ENCODE results near the gene MGME1.

MGME1 gene

GRCh38 chr20:17961587-17961940 is 7.3 kb upstream of the MGME1 start:
- peaks cover 43% of the 10 kb centered on the region for H3K36me3 Mint-ChIP-seq (ENCODE audit: low read depth)
- H3K9me3 Mint-ChIP-seq = no peaks in the 10 kb centered on the region
- H3K4me1 Mint-ChIP-seq (ENCODE audit: low read depth) = peaks cover 76% of the 10 kb centered on the region
- H3K4me3 Mint-ChIP-seq = peak overlapping the region; percentile 29
- H3K27ac Mint-ChIP-seq = peak overlapping the region; percentile 78
- no peaks in the 10 kb centered on the region for H3K27me3 Mint-ChIP-seq (ENCODE audit: low read depth)

GRCh38 chr20:17963114-17963897 is 5.5 kb upstream of the MGME1 start:
- Mint-ChIP-seq H3K9me3 (no peaks in the 10 kb centered on the region), H3K27ac (peak overlapping the region; percentile 94), H3K27me3 (ENCODE audit: low read depth) (no peaks in the 10 kb centered on the region), H3K4me3 (peak overlapping the region; percentile 93), H3K4me1 (ENCODE audit: low read depth) (peaks cover 69% of the 10 kb centered on the region), H3K36me3 (ENCODE audit: low read depth) (peaks cover 51% of the 10 kb centered on the region)

DNA sequence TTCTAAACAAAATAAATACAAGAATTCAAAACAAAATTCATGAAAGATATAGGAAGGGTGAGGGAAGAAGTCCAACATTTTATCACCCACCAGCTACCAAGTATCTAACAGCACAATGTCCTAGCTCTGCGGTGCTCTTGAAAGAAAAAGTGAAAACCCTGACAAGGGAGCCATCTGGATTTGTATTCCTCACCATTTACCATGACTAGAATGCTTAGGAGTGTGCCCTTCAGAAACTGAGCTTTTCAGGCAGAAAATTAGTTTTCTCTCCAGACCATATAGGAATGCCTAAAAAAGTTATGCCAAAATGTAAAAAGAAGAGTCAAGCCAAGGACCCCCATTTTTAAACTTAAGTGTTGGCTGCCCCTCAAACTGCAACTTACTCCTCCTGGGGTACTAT is 4.7 kb upstream of the MGME1 start:
- H3K27me3 Mint-ChIP-seq (ENCODE audit: low read depth) = no peaks in the 10 kb centered on the region
- peak overlapping the region; percentile 93 for H3K4me3 Mint-ChIP-seq
- H3K27ac Mint-ChIP-seq = peak overlapping the region; percentile 94
- no peaks in the 10 kb centered on the region for H3K9me3 Mint-ChIP-seq
- H3K36me3 Mint-ChIP-seq (ENCODE audit: low read depth) = peaks cover 51% of the 10 kb centered on the region
- H3K4me1 Mint-ChIP-seq (ENCODE audit: low read depth) = peaks cover 63% of the 10 kb centered on the region

GRCh38 chr20:17964632-17965031 is 4.2 kb upstream of the MGME1 start:
- H3K4me3 Mint-ChIP-seq = peak overlapping the region; percentile 93
- peaks cover 59% of the 10 kb centered on the region for H3K4me1 Mint-ChIP-seq (ENCODE audit: low read depth)
- H3K27me3 Mint-ChIP-seq (ENCODE audit: low read depth) = no peaks in the 10 kb centered on the region
- peaks cover 48% of the 10 kb centered on the region for H3K36me3 Mint-ChIP-seq (ENCODE audit: low read depth)
- peak overlapping the region; percentile 90 for H3K27ac Mint-ChIP-seq
- H3K9me3 Mint-ChIP-seq = no peaks in the 10 kb centered on the region

- peak overlapping the region; percentile 93 for H3K4me3 Mint-ChIP-seq
- H3K27ac Mint-ChIP-seq = peak overlapping the region; percentile 90
- peaks cover 53% of the 10 kb centered on the region for H3K36me3 Mint-ChIP-seq (ENCODE audit: low read depth)
- H3K9me3 Mint-ChIP-seq = no peaks in the 10 kb centered on the region
- peaks cover 61% of the 10 kb centered on the region for H3K4me1 Mint-ChIP-seq (ENCODE audit: low read depth)
- H3K27me3 Mint-ChIP-seq (ENCODE audit: low read depth) = no peaks in the 10 kb centered on the region
Measured at GRCh38 chr20:17965042-17965697, 3.6 kb upstream of the MGME1 start.

GRCh38 chr20:17966432-17967310 is 2.1 kb upstream of the MGME1 start:
- peak overlapping the region; percentile 93 for H3K4me3 Mint-ChIP-seq
- H3K9me3 Mint-ChIP-seq = no peaks in the 10 kb centered on the region
- H3K36me3 Mint-ChIP-seq (ENCODE audit: low read depth) = peaks cover 56% of the 10 kb centered on the region
- H3K27ac Mint-ChIP-seq = peak overlapping the region; percentile 90
- peaks cover 58% of the 10 kb centered on the region for H3K4me1 Mint-ChIP-seq (ENCODE audit: low read depth)
- H3K27me3 Mint-ChIP-seq (ENCODE audit: low read depth) = no peaks in the 10 kb centered on the region

DNA sequence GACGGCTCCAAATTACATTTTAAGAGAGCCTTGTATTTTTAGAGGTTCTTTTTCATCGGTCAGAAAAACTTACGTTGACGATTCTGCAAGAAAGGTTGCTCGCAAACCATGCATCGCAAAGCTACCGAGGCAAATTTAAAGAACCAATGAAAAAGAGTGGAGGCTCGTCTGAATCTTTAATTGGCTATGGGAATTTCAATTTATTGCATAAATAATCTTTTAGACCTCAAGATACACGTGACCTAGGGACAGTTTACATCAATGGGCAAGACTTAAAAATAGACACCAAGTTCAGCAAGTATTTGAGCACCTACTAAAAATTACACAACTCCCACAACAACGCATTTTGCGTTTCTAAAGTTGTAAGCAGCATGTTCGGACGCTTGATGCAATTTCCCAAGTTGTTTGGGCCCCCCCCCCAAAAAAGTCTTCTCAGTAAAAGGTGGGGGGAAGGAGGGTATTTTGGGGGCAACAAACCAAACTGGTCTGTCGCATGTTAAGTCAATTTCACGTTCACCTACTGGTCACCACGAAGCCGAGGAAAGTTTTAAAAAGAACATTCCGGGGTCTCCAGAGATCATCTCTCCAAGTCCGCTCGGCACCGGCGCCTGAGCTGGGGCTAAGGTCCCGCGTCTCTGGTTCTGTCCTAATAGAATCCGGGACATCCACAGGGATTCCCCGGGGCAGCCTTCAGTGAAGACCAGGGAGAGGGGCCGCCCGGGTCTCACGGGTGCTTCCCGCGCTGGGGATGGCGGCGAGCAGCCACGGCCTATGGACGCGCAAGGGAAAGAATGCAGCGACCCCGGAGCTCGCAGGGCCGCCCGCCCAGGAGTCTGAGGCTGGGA is 1.1 kb upstream of the MGME1 start:
- H3K9me3 Mint-ChIP-seq = no peaks in the 10 kb centered on the region
- peak overlapping the region; percentile 90 for H3K27ac Mint-ChIP-seq
- H3K36me3 Mint-ChIP-seq (ENCODE audit: low read depth) = peaks cover 63% of the 10 kb centered on the region
- peaks cover 58% of the 10 kb centered on the region for H3K4me1 Mint-ChIP-seq (ENCODE audit: low read depth)
- peak overlapping the region; percentile 93 for H3K4me3 Mint-ChIP-seq
- no peaks in the 10 kb centered on the region for H3K27me3 Mint-ChIP-seq (ENCODE audit: low read depth)

DNA sequence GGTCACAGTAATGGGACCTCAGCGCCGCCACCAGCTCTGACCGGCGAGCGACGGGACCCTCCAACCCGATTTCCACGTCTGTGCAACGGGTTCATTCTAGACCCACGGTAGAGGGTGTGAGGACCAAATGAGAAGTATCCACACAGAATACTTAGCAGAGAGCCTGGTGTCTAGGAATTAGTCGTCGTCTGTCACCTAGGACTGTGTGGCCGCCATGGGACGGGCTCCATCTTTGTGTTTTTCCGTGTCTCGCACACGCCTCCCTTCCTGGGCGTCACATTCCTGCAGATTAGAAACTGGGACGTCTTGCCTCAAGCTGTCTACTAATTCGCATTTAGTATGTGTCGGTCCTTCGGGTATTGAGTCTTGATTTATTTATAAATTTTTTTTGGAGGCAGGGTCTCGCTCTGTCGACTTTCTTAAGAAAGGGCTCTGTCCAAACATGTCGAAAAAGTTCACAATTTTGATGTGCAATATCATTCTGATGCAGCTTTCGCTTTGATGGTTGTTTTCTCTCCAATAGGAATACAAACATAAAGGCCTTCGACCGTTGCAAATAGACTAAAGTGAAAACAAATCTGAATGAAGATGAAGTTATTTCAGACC is 563 bp downstream of the MGME1 start:
- peaks cover 57% of the 10 kb centered on the region for H3K4me1 Mint-ChIP-seq (ENCODE audit: low read depth)
- peak overlapping the region; percentile 98 for H3K27ac Mint-ChIP-seq
- peaks cover 54% of the 10 kb centered on the region for H3K36me3 Mint-ChIP-seq (ENCODE audit: low read depth)
- H3K27me3 Mint-ChIP-seq (ENCODE audit: low read depth) = no peaks in the 10 kb centered on the region
- H3K4me3 Mint-ChIP-seq = peak overlapping the region; percentile 98
- H3K9me3 Mint-ChIP-seq = no peaks in the 10 kb centered on the region

DNA sequence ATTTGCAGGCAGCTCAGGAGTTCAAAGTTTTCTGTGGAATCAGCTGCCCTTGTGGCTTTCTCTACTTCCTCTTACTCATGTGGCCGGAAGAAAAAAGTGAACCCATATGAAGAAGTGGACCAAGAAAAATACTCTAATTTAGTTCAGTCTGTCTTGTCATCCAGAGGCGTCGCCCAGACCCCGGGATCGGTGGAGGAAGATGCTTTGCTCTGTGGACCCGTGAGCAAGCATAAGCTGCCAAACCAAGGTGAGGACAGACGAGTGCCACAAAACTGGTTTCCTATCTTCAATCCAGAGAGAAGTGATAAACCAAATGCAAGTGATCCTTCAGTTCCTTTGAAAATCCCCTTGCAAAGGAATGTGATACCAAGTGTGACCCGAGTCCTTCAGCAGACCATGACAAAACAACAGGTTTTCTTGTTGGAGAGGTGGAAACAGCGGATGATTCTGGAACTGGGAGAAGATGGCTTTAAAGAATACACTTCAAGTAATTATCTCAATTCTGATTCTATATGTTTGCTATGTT is 1.1 kb downstream of the MGME1 start:
- H3K4me1 Mint-ChIP-seq (ENCODE audit: low read depth) = peaks cover 54% of the 10 kb centered on the region
- peak overlapping the region; percentile 98 for H3K27ac Mint-ChIP-seq
- H3K36me3 Mint-ChIP-seq (ENCODE audit: low read depth) = peaks cover 53% of the 10 kb centered on the region
- no peaks in the 10 kb centered on the region for H3K27me3 Mint-ChIP-seq (ENCODE audit: low read depth)
- H3K9me3 Mint-ChIP-seq = no peaks in the 10 kb centered on the region
- H3K4me3 Mint-ChIP-seq = peak overlapping the region; percentile 98

DNA sequence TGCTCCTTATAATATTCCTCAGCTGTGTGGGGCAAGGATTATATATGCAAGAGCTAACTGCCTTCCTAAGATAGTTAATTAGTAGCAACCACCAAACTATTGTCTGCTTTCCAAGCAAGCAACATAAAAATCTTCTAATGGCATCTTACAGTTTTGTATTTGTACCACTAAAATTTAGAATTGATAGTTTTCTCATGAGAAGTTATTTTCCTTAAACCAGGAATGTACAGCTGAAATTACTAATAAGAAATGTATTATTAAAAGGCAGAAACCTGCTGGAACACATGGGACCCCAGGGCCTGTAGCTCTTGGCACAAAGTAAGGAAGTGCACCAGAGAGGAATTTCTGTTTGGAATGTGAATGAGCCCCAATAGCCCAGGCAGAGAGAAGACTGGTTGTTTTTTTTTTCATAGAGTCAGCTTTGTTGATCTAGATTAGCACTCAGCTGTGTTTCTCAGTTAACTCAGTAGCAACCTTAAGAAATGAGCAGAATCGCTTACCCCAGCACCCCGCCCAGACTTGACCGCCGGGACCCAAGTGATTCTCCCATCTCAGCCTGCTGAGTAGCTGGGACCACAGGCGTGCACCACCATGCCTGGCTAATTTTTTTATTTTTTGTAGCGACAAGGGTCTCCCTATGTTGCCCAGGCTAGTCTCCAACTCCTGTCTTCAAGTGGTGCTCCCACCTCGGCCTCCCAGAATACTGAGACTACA is 2.6 kb downstream of the MGME1 start:
- Mint-ChIP-seq H3K4me1 (ENCODE audit: low read depth) (peaks cover 47% of the 10 kb centered on the region), H3K9me3 (no peaks in the 10 kb centered on the region), H3K27me3 (ENCODE audit: low read depth) (no peaks in the 10 kb centered on the region), H3K4me3 (peak overlapping the region; percentile 98), H3K27ac (peak overlapping the region; percentile 57), H3K36me3 (ENCODE audit: low read depth) (peaks cover 51% of the 10 kb centered on the region)

GRCh38 chr20:17972121-17972520 is 3.3 kb downstream of the MGME1 start:
- Mint-ChIP-seq H3K4me3 (peak overlapping the region; percentile 98), H3K36me3 (ENCODE audit: low read depth) (peaks cover 48% of the 10 kb centered on the region), H3K27ac (peak overlapping the region; percentile 57)

DNA sequence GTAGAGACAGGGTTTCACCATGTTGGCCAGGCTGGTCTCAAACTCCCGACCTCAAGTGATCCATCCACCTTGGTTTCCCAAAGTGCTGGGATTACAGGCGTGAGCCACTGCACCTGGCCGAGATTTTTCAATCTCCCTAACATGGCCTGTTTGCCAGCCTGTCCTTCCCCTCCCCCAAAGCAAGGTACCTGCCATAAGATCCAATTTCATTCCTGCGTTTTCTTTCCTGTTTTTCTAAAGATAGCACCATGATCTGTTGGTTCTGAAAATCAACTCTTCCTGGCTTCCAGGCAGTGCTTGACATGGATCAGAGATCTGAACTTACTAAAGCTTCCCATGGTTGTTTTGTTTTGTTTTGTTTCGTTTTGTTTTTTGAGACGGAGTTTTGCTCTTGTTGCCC is 7.5 kb downstream of the MGME1 start:
- no peak overlapping the region for H3K27ac Mint-ChIP-seq
- no peaks in the 10 kb centered on the region for H3K9me3 Mint-ChIP-seq
- H3K4me1 Mint-ChIP-seq (ENCODE audit: low read depth) = peaks cover 36% of the 10 kb centered on the region
- peaks cover 38% of the 10 kb centered on the region for H3K36me3 Mint-ChIP-seq (ENCODE audit: low read depth)
- H3K4me3 Mint-ChIP-seq = no peak overlapping the region
- H3K27me3 Mint-ChIP-seq (ENCODE audit: low read depth) = no peaks in the 10 kb centered on the region

More at GRCh38 chr20:17972121-17972520, 3.3 kb downstream of the MGME1 start:
- peaks cover 44% of the 10 kb centered on the region for H3K4me1 Mint-ChIP-seq (ENCODE audit: low read depth)
- no peaks in the 10 kb centered on the region for H3K9me3 Mint-ChIP-seq
- no peaks in the 10 kb centered on the region for H3K27me3 Mint-ChIP-seq (ENCODE audit: low read depth)
